ENCODE measurements around the gene TSPAN31.
A peak's percentile ranks its signal among the peaks of the same experiment; 100 is the strongest.

TSPAN31 gene

GRCh38 chr12:57752668-57753000 lies 7.8 kb downstream of the TSPAN31 start:
- DNase-seq (ENCODE audit: low read depth in 2 of 2) = no peak

- no peak for DNase-seq (ENCODE audit: low read depth in 2 of 2)
These were observed 9.0 kb downstream of the TSPAN31 start for GRCh38 chr12:57753756-57754337.

- DNase-seq (ENCODE audit: low read depth in 2 of 2) = peak; percentile 55 to 63
These were observed 9.8 kb downstream of the TSPAN31 start, which contains the start of gene MARCHF9 for GRCh38 chr12:57754411-57755193. TSS of gene MARCHF9 (plus strand) at chr12:57755103. CDS start at chr12:57755529, 426 bp downstream.

- no peak for DNase-seq (ENCODE audit: low read depth in 2 of 2)
These were observed 10.3 kb downstream of the TSPAN31 start for GRCh38 chr12:57755194-57755453.

GRCh38 chr12:57755454-57756372 lies 10.9 kb downstream of the TSPAN31 start:
- DNase-seq (ENCODE audit: low read depth in 2 of 2) = no peak

- DNase-seq (ENCODE audit: low read depth in 2 of 2) = peak; percentile 40 to 43
These were observed 11.8 kb downstream of the TSPAN31 start for GRCh38 chr12:57756406-57757341.

- no peak for DNase-seq (ENCODE audit: low read depth in 2 of 2)
These were observed 12.9 kb downstream of the TSPAN31 start for GRCh38 chr12:57757771-57758170.

- DNase-seq (ENCODE audit: low read depth in 2 of 2) = no peak
These were observed 13.9 kb downstream of the TSPAN31 start for GRCh38 chr12:57758552-57759359.

- no peak for DNase-seq (ENCODE audit: low read depth in 2 of 2)
These were observed 14.6 kb downstream of the TSPAN31 start for GRCh38 chr12:57759360-57759980.

GRCh38 chr12:57760347-57760982 lies 15.6 kb downstream of the TSPAN31 start:
- no peak for DNase-seq (ENCODE audit: low read depth in 2 of 2)

GRCh38 chr12:57761391-57761998 lies 16.7 kb downstream of the TSPAN31 start:
- no peak for DNase-seq (ENCODE audit: low read depth in 2 of 2)

- no peak for DNase-seq (ENCODE audit: low read depth in 2 of 2)
These were observed 17.6 kb downstream of the TSPAN31 start for GRCh38 chr12:57762463-57762862.

- DNase-seq (ENCODE audit: low read depth in 2 of 2) = no peak
These were observed 19.2 kb downstream of the TSPAN31 start for GRCh38 chr12:57763881-57764661.

GRCh38 chr12:57764662-57765002 lies 19.8 kb downstream of the TSPAN31 start:
- DNase-seq (ENCODE audit: low read depth in 2 of 2) = no peak

GRCh38 chr12:57765003-57765697 lies 20.3 kb downstream of the TSPAN31 start:
- no peak for DNase-seq (ENCODE audit: low read depth in 2 of 2)

- DNase-seq (ENCODE audit: low read depth in 2 of 2) = no peak
These were observed 21.0 kb downstream of the TSPAN31 start for GRCh38 chr12:57765698-57766463.
